Upper lobe of left lung (tissue), 4 donors: ENCODE data around the gene CITED4.

Source experiments
- CTCF ChIP-seq, 6 experiments: fragments of 450-650 bp in 4 of 6; fragments of 200-600 bp in 2 of 6; sonication (generic) in 2 of 6; IDR thresholded peaks; one replicate each; pipeline ENCODE4 v1.5.1; 2016 to 2019; ENCODE audit warnings: antibody characterized with exemption in 6 of 6
- EP300 ChIP-seq, 4 donors: sonication (generic); formaldehyde crosslinking; IDR thresholded peaks; one replicate each; pipeline ENCODE4 v1.5.1; 2017; ENCODE audit warnings: antibody characterized with exemption in 4 of 4, control low read depth in 2 of 4
- POLR2A ChIP-seq, 4 donors: fragments of 450-650 bp; IDR thresholded peaks; one replicate each; pipeline ENCODE4 v1.5.1; 2016 to 2017; ENCODE audit warnings: antibody characterized with exemption in 4 of 4, mild to moderate bottlenecking in 2 of 4
- POLR2AphosphoS5 ChIP-seq, 2 donors: sonication (generic); formaldehyde crosslinking; IDR thresholded peaks; one replicate each; pipeline ENCODE4 v1.5.1; 2017; ENCODE audit warnings: antibody characterized with exemption in 2 of 2

- TF ChIP-seq CTCF (IDR thresholded peaks at IDR 0.05) = no peak
- TF ChIP-seq EP300 (IDR thresholded peaks at IDR 0.05) = no peak
- no peak for TF ChIP-seq POLR2A (IDR thresholded peaks at IDR 0.05)
- TF ChIP-seq POLR2AphosphoS5 (IDR thresholded peaks at IDR 0.05) = no peak
These were observed 31.0 kb downstream of the CITED4 start for GRCh38 chr1:40831001-40831732.
